HG03469 (cell line): Measurements from ENCODE around the gene PLEKHB1.

Source experiments
- ATAC-seq: cut with Tn5 transposase; IDR thresholded peaks from one replicate; pipeline ENCODE4 v1.9.1; 2021; ENCODE audit warnings: mild to moderate bottlenecking, moderate library complexity, moderate number of reproducible peaks; ENCODE audit not compliant: unreplicated experiment

The PLEKHB1 gene

DNA sequence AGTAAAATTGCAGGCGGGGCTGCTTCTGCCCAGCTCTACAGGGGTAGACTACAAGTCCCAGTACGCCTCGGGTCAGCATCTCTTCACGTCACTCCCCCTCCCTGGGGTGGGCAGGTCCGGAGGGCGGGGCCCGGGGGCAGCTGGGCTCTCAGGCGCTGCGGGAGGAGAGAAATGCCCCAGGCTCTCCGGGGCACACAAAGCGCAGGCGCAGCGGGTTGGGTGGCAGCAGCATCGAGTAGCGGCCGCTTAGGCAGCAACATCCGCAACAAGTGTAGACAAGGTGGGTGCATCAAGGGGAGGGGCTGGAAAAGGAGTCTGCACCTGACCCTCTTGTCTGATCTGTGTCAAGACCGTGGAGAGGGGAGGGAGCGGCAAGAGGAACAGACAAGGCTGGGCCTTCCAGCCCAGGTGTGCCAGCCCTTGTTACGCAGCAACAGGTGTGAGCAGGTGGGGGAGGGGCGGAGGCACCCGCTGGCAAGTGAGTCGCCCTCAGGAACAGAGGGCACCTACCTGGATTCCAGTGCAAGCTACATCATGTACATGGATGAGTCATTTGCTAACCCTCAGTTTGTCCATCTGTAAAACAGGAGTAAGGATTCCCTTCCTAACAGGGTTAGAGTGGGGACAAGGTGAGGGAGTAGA is 1.2 kb downstream of the PLEKHB1 start:
- peak; percentile 56 for ATAC-seq

DNA sequence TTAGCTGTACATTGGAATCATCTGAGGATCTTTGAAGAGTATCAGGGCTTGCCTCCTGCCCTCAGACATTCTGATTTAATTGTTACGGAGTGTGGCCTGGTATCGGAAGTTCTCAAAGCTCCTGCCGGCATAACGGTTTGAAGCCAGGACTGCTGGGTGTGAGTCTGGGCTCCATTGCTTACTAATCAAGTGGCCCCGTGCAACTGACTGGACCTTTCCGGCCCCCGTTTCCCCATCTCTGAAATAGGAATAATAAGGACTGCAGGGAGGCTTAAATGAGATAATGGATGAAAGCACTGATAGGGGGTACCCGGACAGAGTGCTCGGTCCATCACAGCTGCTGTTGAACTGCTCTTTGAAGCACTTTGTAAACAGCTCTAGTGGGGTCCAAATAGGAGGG is 1.7 kb downstream of the PLEKHB1 start:
- ATAC-seq: no peak

DNA sequence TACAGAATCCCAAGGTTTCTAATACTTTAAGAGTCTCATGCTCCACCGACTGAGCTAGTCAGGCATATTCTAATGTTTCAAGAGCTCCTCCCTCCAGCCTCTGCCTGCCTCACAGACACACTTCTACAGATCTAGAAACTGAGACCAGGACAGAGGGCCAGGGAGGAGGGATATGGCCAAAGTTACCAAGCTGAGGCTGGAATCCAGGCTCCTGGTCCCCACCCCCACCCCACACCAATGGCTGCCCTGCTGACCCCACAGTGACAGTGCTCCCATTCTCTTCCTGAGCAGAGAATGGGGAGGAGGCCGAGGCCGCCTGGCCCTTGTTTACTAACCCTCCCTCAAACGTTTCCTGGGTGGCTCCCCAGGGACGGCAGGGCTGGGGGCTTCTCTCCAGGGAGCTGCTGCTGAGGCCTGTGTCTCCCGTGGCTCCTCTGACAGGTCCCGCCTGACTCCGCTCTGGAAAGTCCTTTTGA is 2.2 kb downstream of the PLEKHB1 start:
- ATAC-seq: no peak

DNA sequence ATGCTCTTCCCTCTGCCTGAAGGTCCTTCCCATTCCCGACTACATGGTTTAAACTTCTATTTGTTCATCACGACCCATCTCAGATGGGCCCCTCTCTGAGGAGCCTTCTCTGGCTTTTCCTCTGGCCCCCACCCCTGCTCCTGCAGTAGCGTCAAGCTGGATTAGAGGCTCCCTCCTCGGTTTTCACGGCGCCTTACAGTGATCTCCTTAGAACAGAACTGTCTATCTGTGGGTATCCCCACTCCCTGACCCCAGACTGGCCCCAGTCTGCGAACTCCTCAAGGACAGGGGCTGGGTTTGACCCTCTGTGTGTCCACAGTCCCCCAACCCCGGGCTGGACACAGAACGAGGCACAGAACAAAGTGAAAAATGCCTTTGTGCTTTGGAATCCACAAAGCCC is 2.8 kb downstream of the PLEKHB1 start:
- no peak for ATAC-seq

DNA sequence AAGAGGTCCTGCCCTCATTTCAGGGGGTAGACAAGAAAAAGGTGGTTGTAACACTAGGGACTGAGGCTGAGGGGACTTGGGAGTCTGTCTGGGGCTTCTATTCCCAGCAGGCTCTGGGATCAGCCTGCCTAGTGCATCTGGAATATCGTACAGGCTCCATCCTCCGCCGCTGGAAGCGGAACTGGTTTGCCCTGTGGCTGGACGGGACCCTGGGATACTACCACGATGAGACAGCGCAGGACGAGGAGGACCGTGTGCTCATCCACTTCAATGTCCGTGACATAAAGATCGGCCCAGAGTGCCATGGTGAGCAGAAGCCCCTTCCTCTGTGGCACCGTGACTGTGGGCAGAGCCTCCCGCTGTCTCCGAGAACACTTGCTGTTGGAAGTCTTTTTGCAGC is 4.0 kb downstream of the PLEKHB1 start:
- ATAC-seq: no peak

DNA sequence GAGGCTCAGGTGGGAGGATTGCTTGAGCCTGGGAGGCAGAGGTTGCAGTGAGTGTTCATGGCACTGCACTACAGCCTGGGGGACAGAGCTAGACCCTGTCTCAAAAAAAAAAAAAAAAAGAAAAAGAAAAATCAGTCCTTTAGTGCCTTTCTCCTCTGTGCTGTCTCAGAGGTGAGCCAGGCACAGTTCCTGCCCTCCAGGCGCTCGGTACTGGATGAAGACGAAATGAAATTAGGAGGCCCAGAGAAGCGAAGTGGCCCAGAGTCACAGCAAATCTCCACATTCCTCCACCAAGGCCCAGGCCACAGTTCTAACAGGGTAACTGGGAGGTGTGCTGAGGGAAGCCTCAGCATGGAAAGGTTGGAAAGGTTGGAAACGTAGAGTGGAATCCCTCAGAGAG is 4.9 kb downstream of the PLEKHB1 start:
- no peak for ATAC-seq

DNA sequence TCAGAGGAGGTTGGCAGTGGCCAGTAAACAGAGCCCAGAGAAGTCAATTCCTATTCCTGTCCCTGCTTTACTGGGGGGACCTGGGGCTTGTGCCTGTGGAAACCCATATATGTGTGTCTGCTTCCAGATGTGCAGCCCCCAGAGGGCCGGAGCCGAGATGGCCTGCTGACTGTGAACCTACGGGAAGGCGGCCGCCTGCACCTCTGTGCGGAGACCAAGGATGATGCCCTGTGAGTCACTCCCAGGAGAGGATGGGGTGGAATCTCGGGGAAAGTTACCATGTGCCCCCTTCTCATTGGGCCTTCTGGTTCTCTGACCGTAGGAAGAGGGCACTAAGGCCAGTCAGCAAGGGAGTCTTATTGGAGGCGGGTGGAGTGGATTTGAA is 5.3 kb downstream of the PLEKHB1 start:
- ATAC-seq: no peak

DNA sequence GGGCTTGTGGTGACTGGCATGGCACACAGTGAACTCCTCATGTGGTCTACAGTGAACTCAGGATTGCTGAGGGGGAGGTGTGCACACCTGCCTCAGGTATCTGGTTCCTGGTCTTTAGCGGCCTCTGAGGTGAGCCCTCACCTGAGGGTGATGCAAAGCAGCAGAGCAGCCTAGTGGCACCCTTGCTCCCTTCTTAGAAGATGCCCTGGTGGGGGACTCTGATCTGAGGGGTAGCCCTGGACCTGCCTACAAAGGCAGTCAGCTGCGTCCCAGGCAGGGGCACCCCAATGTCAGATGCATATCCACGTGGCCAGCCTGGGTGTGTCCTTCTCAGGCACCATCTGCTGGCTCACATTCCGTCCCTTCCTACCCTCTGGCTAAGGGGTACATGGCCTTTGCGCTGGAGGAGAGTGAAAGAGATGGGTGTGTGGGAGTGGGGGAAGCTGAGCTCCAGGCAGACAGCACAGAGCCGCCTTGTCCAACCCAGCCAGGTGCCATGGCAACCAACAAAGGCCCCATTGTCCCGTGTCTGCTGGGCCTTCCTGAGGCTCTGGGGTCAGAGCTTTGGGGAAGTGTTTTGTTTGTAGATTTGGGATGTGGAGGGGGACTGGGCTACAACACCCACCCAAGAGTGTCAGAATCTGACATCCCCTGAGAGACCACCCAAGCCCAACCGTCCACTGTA is 5.8 kb downstream of the PLEKHB1 start:
- no peak for ATAC-seq

DNA sequence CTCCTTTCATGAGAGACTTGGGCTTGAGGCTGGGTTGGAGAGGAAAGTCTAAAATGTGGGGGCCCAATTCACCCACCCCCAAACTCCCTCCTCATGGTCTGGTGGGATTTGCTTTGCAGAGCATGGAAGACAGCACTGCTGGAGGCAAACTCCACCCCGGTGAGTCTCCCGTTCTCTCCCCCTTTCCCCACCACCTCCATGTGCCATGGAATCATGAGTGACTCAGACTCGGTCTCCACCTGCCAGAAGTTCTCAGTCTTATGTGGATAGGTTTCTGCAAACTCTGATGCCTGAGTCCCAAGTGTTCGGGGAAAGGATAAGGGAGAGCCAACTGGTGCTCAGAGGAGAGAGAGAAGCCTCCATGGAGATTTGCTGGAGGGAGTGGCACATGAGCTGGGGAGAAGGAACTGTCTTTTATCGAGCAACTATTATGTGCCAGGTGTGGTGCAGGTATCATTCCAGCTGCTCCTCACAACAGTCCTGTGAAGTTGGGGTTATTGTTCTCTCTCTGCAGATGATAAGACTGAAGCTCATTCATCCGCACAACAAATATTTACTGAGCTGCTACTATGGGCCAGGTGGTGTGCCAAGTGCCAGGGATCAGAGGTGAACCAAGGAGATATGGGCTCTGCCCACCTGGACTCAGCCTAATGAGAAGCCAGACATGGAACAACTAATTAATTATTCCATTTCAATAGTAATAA is 6.6 kb downstream of the PLEKHB1 start:
- no peak for ATAC-seq

DNA sequence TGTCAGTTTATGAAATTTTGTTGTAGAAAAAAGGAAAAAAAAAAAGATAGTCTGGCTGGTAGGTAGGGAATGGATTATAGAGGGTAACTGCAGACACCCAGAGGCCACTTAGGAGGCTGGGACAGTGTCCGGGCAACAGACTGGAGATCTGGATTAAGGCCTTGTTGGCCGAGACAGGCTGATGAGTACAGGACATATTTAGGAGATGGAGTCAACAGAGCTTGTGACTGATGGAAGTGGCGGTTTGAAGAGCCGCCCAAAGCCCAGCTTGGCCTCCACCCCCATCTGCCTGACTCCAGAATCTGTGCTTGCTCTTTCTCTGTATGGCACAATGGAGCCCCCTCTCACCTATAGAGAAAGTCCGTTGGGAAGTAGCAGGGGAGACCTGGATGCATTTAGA is 7.6 kb downstream of the PLEKHB1 start:
- no peak for ATAC-seq

DNA sequence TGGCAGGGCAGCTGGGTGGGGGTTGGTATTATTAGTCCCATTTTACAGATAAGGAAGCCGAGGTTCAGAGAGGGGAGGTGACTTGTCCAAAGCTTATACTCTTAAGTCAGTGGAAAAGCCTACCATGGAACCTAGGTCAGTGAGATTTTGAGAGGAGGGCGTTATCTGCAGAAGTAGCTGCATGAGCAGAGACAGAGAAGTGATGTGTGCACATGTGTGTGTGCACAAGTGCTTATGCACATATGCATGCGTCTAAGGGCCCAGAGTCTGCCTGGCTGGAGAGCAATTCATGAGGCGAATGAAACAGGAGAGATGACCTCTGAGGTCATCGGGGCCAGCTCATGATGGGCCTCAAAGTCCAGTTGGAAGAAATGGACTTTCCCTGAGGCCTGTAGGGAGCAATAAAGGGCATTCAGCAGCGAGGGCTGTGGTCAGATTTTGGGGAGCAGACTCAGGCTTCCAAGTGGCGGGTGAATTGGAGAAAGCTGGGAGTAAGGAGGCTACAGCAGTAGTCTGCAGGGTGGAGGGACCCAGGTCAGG is 8.2 kb downstream of the PLEKHB1 start:
- ATAC-seq: no peak

DNA sequence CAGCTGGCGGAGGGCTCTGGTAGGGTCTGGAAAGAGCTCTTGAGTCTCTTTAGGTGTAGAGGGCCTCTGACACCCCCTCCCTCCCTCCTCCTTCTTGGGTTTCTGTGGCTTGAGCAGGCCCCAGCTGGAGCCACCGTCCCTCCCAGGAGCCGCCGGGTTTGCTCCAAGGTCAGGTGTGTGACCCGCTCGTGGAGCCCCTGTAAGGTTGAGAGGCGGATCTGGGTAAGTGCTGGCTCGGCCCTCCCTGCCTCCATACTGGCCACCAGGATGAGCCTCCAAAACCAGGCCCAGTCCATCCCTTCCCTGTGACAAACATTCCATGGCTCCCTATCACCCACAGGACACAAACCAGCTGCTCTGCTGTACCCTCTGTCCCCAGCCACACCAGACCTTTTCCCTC is 9.3 kb downstream of the PLEKHB1 start:
- no peak for ATAC-seq

DNA sequence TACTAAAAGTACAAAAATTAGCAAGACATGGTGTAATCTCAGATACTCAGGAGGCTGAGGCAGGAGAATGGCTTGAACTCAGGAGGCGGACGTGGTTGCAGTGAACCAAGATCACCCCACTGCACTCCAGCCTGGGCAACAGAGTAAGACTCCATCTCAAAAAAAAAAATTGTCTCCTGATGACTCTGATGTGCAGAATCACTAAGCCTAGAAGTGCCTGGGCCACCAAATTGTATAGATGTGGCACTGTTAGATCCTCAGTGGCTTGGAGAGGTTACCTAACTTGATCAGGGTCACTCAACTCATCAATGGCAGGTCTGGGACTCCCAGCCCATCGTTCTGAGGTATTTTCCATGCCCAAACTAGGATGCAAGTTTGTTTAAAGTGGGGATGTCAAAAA is 10.6 kb downstream of the PLEKHB1 start:
- no peak for ATAC-seq

DNA sequence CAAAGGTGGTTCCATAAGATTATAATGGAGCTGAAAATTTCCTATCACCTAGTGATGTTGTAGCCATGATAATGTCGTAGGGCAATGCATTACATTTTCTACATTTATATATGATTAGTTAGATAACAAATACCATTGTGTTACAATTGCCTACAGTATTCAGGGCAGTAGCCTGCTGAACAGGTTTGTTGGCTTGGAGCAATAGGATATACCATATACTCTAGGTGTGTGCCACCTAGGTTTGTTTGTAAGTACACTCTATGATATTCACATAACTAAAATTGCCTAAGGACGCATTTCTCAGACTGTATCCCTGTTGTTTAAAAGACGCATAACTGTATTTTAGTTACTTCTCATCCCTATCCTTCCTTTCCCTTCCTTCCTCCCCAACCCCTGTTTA is 13.6 kb downstream of the PLEKHB1 start:
- no peak for ATAC-seq

DNA sequence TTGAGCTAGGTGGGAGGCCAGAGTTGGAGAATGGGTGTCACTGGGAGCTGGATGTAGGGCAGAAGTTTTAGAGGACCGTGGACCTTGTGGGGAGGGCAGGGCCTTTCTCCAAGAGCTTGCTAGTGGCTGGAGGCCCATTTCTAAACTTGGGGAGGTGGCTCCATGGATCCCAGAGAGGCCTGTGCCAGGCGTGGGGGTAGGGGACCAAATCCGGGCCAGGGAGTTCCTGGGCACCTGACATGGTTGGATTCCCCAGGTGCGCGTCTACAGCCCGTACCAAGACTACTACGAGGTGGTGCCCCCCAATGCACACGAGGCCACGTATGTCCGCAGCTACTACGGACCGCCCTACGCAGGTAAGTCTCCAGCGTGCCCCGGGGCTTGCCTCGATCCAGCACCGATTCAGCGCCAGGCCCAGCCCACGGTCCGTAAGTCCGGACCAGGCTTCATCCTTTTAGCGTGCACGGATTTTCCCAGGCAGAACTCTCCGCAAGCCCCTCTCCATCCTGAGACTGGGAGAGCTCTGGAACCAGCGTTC is 14.2 kb downstream of the PLEKHB1 start:
- no peak for ATAC-seq

DNA sequence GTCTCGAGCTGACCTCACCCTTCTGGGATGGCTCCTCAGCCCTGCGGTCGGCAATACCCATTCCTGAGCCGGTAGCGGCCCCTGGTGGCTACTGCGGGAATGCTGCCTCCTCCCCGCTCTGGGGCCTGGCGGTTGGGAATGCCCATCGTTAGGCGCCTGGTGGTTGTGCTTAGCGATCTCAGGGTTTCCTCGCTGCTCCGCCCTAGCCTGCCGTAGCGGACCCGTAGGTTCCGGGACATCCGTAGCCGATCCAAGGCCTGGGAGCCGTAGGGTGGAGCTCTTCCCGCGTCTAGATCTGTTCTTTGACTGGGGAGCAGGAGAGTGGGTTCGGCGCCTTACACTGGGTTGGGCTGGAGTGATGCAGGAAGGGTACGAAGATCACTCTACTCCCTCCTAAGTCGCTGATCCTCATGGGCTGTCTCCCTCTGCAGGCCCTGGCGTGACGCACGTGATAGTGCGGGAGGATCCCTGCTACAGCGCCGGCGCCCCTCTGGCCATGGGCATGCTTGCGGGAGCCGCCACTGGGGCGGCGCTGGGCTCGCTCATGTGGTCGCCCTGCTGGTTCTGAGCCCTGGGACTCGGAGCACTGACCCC is 14.8 kb downstream of the PLEKHB1 start:
- ATAC-seq: no peak

DNA sequence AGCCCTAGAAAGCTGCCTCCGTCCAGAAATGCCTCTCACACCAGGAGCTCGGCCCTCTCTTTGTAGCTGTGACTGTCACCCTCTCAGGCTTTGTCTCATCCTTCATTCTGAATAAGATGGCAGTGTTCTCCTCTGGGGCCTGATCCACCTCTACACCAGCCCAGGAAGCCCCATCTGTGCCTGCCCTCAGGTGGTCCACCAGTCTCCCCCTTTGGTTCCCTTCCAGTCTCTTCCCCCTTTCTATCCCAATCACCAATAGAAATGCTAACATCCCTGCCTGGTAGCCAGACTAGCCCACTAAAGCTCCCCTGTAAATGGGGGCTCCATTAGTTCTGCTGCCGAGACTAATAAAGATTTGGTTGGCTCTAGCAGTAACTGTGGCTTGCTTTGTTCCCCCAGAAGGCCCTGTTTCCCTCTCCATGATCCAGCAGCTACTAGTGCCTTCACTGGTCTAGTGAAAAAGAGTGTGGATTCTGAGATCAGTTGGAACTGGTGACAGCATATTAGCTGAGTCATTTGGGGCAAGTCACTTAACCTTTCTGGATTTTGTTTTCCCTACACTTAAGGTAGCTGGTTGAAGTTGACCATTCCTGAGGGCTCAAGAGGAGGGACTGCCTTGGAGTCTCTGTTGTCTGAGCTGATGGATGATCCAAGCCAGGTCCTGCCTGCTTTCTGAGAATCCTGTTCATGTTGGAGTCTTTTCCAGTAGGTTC is 16.2 kb downstream of the PLEKHB1 start:
- ATAC-seq: no peak

DNA sequence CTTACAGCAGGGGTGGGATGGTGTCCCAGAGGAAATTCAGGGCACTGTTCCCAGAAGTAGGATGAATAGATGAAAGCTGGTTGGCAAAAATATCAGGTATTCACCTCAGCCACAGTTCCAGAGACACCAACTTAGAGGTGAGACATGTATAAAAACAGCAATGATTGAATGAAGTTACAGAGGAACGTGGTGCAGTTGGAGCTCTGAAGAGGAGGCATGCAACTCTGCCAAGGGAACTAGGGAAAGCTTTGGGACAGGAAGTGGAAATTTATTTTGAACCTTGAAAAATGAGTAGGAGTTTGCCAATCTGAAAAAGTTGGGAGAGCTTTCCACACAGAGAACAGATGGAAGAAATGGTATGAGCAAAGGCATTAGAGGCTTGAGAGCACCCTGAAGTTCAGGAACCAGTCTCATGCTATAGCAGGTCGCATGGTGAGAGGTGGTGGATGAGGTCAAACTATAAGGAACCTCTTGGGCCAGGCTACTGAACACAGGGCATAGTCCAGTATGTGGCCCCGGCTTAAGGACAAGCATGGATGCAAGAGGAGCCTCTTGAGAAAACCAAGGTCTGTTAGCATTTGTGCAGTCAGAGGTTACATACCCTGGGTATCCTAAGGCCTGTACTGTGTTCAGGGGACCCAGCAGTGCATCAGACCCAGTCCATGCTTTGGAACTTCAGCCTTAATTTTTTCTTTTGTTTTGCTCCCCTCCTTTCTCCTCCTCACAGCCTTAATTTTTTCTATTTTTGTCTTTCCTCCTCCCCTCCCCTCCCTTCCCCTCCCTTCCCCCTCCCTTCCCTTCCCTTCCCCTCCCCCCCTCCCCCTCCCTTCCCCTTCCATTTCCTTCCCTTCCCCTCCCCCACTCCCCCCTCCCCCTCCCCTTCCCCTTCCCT is 17.5 kb downstream of the PLEKHB1 start:
- no peak for ATAC-seq

DNA sequence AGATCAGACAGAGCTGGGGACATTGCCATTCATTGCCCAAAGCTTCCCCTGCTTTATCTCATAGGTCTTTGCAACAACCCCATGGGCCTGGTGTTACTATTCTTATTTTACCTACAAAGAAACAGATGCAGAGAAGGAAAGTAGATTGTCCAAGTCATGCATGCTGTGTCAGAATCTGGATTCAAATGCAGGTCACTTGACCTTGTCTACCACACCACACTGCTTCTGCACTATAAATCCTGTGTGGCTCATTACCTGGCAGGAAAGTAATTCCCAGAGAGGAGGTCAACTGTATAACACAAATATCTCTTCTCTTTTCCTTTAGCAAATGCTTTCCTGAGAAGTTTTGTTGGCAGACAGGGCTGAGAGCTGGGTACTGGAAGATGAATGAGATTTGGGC is 18.5 kb downstream of the PLEKHB1 start:
- ATAC-seq: no peak

DNA sequence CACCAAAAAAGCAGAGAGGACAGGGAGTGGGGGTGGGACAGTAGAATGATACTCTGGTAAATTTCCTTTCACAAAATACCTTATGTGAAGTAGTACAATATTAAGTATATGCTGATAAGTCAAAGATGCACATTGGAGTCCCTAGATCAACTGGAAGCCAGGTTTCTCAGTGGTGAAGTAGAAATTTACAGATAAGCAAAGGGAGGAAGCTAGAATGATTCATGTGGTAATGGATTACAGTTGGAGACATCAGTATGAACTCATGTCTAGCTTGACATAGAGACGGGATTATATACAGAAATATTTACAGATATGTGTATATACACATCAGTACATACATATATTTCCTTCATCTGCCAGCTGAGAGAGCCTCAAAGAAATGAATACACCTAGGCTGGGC is 21.5 kb downstream of the PLEKHB1 start:
- no peak for ATAC-seq
